Omental fat pad (tissue), 4 donors: ENCODE measurements around the gene TXNRD2. TPM values are rescaled to one million over a fixed set of nuclear protein-coding genes. Genes with fewer than 3 reads are reported as not detected.

Experiments used
- ATAC-seq: fragments of 150-250 bp; one replicate; pipeline ENCODE4 v1.9.1; 2016; ENCODE audit warnings: mild to moderate bottlenecking, moderate library complexity; ENCODE audit not compliant: low FRiP score
- DNase-seq: peaks from one replicate; pipeline ENCODE4 v3.0.0-alpha.2; 2019; ENCODE audit warnings: low spot score
- CTCF ChIP-seq, 3 donors: fragments of 450-650 bp; IDR thresholded peaks; one replicate each; pipeline ENCODE4 v1.5.1; 2016 to 2017; ENCODE audit warnings: antibody characterized with exemption in 3 of 3, mild to moderate bottlenecking in 3 of 3, moderate library complexity in 2 of 3
- total RNA-seq, 4 donors: library from RNA; depleted of rRNA; stranded (reverse); fragments of >200 nt; gene quantifications; one replicate each; pipeline ENCODE4 v1.1.0, GENCODE V29; 2016

Gene TXNRD2
- total RNA-seq, 4 donors from 2014 or later = 10.1 to 24.4 (median 15.1) TPM

DNA sequence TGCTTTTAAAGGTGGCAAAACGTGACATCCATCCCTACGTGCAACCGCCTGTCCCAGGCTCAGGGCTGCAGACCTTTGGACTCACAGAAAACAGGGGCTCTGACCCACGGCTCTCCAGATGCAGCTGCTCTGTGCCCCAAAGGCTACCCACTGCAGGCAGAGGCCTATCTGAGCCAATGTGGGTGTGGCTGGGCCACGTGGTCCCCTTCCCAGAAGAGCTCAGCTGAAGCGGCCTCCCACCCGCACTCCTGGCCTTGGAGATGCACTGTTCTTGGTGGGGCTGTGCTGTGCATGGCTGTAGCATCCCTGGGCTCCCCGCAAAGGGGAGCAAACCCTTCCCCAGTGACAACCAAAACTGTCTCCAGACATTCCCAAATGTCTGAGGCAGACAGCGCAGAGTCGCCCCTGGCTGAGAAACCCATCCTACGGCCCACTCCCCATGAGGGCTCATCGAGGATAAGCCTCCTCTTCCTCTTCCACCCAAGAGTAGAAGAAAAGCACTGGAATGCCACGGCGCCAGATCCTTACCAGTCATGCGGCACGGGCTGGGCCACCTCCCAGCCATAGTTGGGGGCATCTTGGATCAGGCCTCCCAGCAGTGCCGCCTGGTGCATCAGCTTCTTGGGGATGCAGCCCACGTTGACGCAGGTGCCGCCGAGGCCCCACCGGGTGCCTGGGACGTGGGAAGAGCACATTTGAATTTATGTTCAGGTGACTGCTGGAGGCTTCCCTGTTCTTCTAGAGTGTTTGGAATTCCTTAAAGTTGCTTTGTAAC is 23.1 kb downstream of the TXNRD2 start:
- TF ChIP-seq CTCF (IDR thresholded peaks at IDR 0.05) = no peak
- DNase-seq = no peak
- ATAC-seq = peak; percentile 22

- ATAC-seq (no peak), DNase-seq (no peak)
- no peak for TF ChIP-seq CTCF (IDR thresholded peaks at IDR 0.05)
Observed at GRCh38 chr22:19917389-19918138, 24.1 kb downstream of the TXNRD2 start.

GRCh38 chr22:19916941-19917340 is 24.7 kb downstream of the TXNRD2 start:
- DNase-seq (no peak), ATAC-seq (no peak)
- TF ChIP-seq CTCF (IDR thresholded peaks at IDR 0.05) = no peak

DNA sequence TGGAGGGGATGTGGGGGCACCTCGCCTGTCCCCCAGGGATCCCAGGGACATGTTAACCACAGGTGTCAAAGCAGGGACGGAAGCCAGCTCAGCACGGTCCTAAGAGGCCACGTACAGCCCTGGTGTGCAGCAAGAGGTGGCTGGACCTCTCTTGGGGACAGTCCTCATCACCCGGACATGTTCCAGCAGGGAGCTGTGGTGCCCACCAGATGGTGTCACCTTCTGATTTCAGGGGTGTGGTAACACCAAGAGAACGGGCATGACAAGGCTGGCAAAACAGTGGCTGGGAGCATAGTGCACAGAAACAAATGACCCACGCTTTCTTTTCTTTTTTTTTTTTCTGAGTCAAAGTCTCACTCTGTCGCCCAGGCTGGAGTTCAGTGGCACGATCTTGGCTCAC is 25.6 kb downstream of the TXNRD2 start:
- DNase-seq = no peak
- no peak for TF ChIP-seq CTCF (IDR thresholded peaks at IDR 0.05)
- no peak for ATAC-seq

DNA sequence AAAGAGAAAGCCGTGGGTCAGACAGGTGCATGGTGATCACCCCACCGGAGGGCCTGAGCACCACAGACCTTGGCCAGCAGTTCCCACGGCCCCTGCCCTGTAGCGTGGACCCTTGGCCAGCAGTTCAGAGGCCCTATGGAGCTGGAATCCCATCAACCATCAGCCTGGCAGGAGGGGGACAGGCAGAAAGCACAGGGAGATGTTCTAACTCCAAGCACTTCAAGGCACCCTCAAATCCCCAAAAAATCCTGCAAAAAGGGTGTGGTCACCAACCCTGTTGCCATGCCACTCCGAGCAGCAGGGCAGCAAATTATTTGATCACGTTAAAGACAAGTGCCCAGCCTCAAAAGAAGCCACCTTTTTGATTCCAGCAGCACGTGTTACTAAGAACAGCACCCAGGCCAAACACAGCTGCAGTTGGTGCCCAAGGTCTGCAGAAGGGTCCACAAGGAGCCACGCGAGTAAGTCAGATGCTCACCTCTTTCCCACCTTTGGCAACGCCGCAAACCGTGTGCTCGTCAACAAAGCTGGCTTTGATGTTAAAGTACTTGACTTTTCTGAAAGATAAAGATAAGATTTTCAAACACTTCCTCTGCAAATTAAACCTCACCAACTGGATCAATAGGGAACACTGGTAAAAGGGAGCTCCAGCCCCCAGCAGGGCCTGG is 26.2 kb downstream of the TXNRD2 start:
- no peak for ATAC-seq
- no peak for DNase-seq

More for the DNA sequence above, 26.2 kb downstream of the TXNRD2 start:
- no peak for TF ChIP-seq CTCF (IDR thresholded peaks at IDR 0.05)
